H54 (cell line): ENCODE data around the gene SNTB2.
"Not testable (repeated sequence)": the region's sequence is repeated elsewhere in the genome, so short reads cannot be mapped to it uniquely, and the experiment has no call there.

ENCODE experiments used
- DNase-seq: peaks from one replicate; pipeline ENCODE4 v3.0.0; 2011; ENCODE audit warnings: low spot score, mixed read lengths; ENCODE audit not compliant: insufficient read length
- FAIRE-seq: peaks from 3 replicates; lab custom pipeline; 2011; peaks lifted over from hg19 to GRCh38; lab: Jason Lieb, UNC
- POLR2A ChIP-seq: IDR thresholded peaks from 2 replicates; pipeline ENCODE4 v1.6.1; 2011; ENCODE audit warnings: low read depth, mild to moderate bottlenecking, low read length

SNTB2 gene

DNA sequence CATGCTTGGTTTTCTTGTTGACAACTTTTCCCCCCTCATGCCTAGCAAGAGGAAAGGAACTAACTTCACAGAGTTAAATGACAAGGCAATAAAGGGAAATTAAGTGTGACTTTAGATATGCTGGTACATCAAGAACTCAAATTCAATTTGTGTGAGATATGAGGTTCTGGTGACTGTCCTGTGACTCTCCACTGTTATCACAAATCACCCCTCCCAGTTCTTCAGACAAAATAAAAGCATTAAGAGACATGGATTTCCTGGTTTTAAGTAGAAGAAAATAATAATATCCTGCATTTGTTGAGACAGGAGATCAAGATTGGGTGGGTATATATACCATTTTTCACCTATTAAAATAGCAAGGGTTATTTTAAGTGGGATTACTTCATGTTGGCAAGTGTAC is 46.2 kb downstream of the SNTB2 start:
- DNase-seq (no peak), FAIRE-seq (no peak)
- no peak for TF ChIP-seq POLR2A

DNA sequence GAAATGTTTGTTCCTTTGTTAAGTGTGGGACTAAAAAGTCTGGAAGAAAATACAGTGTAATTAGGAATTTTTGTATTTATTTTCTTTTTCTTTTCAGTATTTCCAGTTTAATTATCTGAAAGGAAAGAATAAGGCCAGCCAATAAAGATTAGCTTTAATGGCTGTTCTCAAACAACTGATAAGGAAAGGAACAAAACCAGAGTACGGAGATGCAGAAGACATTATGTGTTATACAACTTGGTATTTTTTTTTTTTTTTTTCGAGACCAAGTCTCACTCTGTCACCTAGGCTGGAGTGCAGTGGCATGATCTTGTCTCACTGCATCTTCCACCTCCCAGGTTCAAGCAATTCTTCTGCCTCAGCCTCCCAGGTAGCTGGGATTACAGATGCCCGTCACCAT is 47.5 kb downstream of the SNTB2 start:
- FAIRE-seq (no peak), DNase-seq (no peak)
- no peak for TF ChIP-seq POLR2A

DNA sequence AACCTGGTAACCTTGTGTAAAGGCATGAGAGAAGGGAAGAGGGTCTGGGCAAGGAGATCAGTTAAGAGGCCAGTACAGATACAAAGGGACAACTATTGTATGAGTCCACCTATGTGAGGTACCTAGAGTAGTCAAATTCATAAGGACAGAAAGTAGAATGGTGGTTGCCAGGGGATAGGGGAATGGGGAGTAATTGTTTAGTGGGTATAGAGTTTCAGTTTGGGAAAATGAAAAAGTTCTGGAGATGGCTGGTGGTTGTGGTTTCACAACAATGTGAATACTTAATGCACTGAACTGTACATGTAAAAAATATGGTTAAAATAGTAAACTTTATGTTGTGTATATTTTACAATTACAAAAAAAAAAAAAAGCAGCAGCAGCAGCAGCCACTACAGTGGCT is 49.4 kb downstream of the SNTB2 start:
- FAIRE-seq (no peak), DNase-seq (no peak)
- no peak for TF ChIP-seq POLR2A

DNA sequence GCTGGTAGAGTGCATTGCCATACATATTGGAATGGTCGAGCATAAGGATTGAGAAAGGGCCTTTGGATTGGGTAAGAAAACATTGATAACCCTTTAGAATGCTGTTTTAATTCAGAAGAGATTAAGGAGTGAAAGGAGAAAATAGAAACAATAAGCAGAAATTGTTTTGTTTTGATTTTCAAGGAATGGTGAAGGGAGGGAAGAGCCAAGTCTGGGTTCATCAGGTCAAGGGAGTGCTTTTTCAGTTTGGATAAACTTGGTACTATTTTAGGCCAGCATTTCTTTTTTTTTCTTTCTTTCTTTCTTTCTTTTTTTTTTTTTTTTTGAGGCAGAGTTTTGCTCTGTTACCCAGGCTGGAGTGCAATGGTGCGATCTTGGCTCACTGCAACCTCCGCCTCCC is 50.3 kb downstream of the SNTB2 start:
- DNase-seq, result no peak
- no peak for TF ChIP-seq POLR2A
- no peak for FAIRE-seq

DNA sequence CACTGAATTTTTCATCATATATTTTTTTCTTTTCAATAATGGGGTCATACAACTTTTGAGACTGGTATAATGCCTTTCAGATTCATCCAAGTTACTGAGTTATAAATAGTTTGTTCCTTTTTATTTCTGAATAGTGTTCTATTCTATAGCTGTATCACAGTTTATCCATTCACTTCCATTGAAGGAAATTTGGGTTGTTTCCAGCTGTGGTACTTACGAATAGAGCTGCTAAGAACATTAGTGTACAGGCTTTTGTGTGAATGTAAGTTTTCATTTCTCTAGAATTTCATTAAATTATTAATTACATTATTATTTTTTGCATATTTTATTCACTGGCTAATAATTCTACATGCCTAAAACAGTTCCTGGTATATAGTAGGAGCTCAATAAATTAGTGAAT is 52.9 kb downstream of the SNTB2 start:
- TF ChIP-seq POLR2A, result no peak
- FAIRE-seq, result no peak

DNA sequence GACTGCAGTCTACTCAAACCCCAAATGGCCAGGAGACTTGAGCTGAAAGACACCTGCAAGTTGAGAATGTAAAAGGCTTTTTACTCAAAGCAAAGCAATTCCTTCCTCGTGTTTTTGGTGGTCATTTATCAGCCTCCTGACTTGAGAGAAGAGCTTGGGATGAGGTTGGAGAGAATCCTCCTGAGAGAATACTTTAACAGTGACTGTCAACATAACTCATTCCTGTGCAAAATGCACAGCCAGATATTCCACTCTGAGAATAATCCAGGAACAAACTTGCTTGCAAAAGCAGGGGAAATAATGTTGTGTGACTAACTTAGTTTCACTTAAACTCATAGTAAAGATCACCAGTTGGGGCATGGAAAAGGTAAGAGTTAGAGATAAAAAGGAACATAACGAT is 53.4 kb downstream of the SNTB2 start:
- no peak for TF ChIP-seq POLR2A
- no peak for DNase-seq

More for the DNA sequence above, 52.9 kb downstream of the SNTB2 start:
- DNase-seq, result no peak

DNA sequence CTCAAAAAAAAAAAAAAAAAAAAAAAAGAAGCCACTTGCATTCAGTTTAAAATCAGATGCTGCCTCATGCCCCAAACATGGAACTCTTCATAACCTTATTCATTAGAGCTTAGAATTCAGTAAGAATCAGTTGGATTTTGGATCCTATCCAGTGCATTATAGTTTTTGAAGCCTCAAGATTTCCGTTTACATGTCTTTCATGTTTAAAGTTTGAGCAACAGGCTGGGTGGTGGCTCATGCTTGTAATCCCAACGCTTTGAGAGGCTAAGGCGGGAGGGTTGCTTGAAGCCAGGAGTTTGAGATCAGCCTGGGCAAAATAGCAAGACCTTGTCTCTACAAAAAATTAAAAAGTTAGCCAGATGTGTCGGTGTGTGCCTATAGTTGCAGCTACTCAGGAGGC is 55.0 kb downstream of the SNTB2 start:
- TF ChIP-seq POLR2A, result no peak
- DNase-seq (no peak), FAIRE-seq (no peak)

More for the DNA sequence above, 53.4 kb downstream of the SNTB2 start:
- peak; percentile 60 for FAIRE-seq

DNA sequence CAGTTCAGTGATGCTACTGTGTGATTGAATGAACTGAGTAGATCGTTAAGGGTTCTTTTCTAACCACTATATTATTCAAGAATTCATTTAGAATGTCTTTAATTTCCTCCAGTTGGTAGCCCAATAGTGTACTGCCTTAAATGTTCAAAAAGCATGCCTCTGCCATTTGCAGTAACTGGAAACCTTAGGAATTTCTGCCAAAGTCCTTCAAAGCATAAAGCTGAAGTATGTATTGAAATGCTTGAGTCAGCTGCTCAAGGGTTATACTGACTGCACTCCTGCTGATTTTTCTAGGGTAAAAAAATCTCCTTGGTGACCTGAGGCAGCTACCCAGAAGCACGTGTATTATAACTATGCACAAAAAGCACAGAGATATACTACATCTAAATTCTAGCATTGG is 56.5 kb downstream of the SNTB2 start:
- FAIRE-seq (peak; percentile 6), DNase-seq (no peak)
- TF ChIP-seq POLR2A, result no peak

DNA sequence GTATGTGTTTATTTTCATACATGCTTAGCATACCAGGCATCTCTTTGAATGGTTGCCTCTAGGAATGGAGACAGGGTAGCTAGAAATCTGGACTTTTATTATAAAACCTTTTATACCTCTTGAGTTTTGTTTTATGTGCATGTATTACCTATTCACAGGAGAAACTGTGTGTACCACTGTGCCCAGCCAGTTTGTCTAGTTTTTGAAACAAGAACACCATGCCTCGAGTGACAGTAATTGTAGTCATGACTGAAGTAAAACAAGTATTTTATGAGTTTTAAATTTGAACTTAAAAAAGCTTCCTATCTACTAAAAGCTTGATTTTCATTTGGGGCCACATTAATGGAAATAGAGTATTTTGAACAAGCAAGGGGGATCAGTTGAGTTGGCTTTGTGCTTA is 57.4 kb downstream of the SNTB2 start:
- FAIRE-seq (no peak), DNase-seq (no peak)
- no peak for TF ChIP-seq POLR2A

DNA sequence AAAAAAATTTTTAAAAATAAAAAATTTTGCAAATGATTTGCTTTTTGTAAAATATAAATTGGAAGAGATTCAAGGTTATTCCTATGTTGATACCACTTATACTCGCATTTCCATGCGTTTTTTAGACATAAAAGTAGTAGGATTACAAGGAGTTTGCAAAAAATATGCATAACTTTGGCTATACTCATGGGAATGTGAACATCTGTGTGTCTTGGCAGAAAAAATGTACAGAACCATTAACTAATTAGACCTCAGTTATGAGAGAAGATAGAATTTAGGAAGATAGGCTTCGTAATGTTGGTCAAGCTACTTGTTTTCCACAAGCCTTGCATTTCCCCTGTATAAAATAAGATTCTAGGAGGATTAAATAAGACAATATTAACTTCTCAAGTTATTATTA is 63.1 kb downstream of the SNTB2 start:
- no peak for TF ChIP-seq POLR2A
- DNase-seq, result no peak
- FAIRE-seq, result no peak

DNA sequence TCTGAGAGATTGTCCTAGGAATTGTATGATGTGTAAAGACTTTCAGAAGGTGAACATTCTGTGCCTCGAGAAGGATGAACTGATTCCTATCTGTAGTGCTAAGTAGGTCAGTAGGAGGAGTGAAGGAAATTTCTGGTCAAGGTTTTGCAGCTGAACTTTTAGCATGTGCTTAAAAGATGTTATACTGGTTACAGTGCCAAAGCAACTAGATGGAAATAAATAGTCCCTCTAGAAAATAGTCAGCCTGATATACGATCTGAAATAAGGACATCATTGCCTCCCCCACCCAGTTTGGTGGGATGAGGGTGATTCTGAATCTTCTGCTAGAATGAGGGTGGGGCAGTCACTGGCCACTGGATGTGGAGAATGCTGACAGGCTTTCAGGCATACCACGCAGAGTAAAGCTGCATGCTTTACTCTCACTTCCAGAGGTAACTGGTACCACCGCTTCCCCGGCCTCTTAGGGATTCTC is 66.9 kb downstream of the SNTB2 start:
- no peak for TF ChIP-seq POLR2A
- no peak for FAIRE-seq
- no peak for DNase-seq

DNA sequence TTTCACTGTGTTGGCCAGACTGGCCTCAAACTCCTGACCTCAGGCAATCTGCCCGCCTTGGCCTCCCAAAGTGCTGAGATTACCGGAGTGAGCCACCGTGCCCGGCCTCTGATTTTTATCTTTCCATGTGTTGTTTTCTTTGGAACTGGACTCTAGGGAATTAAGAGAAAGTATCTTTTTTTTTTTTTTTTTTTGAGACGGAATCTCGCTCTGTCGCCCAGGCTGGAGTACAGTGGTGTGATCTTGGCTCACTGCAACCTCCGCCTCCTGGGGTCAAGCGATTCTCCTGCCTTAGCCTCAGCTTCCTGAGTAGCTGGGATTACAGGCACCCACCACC is 72.4 kb downstream of the SNTB2 start:
- not testable (repeated sequence) for FAIRE-seq, DNase-seq

DNA sequence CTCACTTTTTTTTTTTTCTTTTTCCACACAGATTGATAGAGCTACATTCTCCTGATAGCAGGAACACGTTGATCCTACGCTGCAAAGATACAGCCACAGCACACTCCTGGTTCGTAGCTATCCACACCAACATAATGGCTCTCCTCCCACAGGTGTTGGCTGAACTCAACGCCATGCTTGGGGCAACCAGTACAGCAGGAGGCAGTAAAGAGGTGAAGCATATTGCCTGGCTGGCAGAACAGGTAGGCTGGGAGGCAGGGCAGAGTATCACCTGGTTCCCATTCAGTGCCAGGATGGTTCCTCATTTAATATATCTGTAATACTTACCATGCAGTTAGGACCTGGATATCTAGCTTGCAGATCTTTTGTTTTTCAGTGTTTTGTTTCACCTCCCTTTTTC is 73.1 kb downstream of the SNTB2 start:
- DNase-seq (no peak), FAIRE-seq (peak; percentile 15)
- no peak for TF ChIP-seq POLR2A

DNA sequence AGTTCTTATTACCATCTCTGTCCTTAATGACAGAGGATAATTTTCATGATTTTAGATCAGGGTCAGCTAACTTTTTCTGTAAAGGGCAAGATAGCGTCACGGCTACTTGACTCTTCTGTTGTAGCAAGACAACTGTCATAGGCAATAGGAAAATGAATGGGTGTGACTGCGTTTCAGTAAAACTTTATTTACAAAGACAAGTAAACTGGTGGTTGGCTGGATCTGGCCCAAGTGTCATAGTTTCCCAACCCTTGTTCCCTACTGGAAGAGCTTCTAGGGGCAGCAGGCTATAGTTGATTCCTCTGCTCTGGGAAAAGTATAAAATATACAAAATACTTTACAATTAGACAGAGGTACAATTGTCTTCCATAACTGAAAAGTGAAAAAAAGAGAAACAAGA is 73.5 kb downstream of the SNTB2 start:
- FAIRE-seq, result no peak
- no peak for DNase-seq

DNA sequence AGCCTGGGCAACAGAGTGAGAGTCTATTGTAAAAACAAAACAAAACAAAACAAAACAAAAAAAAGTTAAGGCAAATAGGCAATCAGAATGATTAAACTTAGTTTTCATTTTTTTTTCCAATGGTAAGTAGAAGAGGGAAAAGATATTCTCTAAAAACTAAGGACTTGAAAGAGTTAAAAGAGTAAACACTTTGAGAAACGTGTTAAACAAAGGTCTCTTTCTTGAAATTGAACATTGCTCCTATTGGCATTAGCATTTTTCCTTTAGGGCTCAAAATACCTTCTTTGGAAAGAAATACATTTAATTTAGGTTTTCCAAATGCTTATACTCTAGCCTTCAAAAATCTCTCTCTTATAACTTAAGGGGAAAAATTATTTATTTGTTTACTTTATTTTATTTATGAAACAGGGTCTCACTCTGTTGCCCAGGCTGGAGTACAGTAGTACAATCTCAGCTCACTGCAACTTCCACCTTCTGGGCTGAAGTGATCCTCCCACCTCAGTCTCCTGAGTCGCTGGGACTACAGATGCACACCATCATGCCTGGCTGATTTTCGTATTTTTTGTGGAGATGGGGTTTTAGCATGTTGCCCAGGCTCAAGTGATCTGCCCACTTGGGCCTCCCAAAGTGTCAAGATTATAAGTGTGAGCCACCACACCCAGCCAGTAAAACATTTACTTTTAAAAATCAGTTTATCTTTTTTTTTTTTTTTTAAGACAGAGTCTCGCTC is 79.5 kb downstream of the SNTB2 start:
- DNase-seq (no peak), FAIRE-seq (no peak)
- TF ChIP-seq POLR2A, result no peak

More for the DNA sequence above, 73.5 kb downstream of the SNTB2 start:
- no peak for TF ChIP-seq POLR2A
